Right cardiac atrium (tissue), 5 donors: ENCODE results near the gene SLC16A3. TPM values are rescaled to one million over a fixed set of nuclear protein-coding genes. Genes with fewer than 3 reads are reported as not detected.
A peak's percentile ranks its signal among the peaks of the same experiment; 100 is the strongest.

Experiments used
- ATAC-seq, 2 donors: fragments of 200-7000 bp; cut with Tn5 transposase; one replicate each; pipeline versions ENCODE4 v1.8.0 to v1.9.1; 2020; ENCODE audit warnings: moderate library complexity in 2 of 2, mild to moderate bottlenecking in 1 of 2
- DNase-seq, 3 donors: peaks; one replicate each; pipeline ENCODE4 v3.0.0-alpha.2; 2020
- H3K27ac ChIP-seq: one replicate; pipeline ENCODE4 v1.5.1; 2013; ENCODE audit warnings: mild to moderate bottlenecking, low read length, control low read depth, moderate library complexity
- H3K27me3 ChIP-seq: one replicate; pipeline ENCODE4 v1.6.1; 2013; ENCODE audit not compliant: control insufficient read depth, insufficient read depth
- H3K4me1 ChIP-seq: one replicate; pipeline ENCODE4 v1.6.1; 2013; ENCODE audit warnings: low read length; ENCODE audit not compliant: control insufficient read depth, insufficient read depth
- H3K4me3 ChIP-seq: one replicate; pipeline ENCODE4 v1.5.1; 2013; ENCODE audit warnings: low read length, control low read depth
- H3K9me3 ChIP-seq: one replicate; pipeline ENCODE4 v1.6.1; 2013; ENCODE audit warnings: low read length; ENCODE audit not compliant: control insufficient read depth
- WGBS: extraction: QIAGEN DNeasy Blood & Tissue Kit; methylation state at CpG from one replicate; pipeline ENCODE4 v1.1.7; 2013; 5-methylcytosine and 5-hydroxymethylcytosine counted together
- intact Hi-C, 4 donors: fragments of 100-400 bp; cut with DNase I; formaldehyde crosslinking; loops; one replicate each; pipeline versions ENCODE4 v1.11.0 to v1.14.0; 2022 to 2023
- microRNA-seq, 2 donors: library from miRNA; unstranded; fragments of <30 nt; microRNA quantifications; one replicate each; pipeline ENCODE4 v1.2.0, GENCODE V29; 2020 to 2021
- polyA plus RNA-seq: library from polyadenylated mRNA; stranded (reverse); fragments of 200-250 nt; gene quantifications from one replicate; pipeline ENCODE4 v1.2.3, GENCODE V29; 2013
- total RNA-seq, 4 donors: library from RNA; stranded (reverse); fragmentation: NEBNext Ultra II Directional; extraction: Animal tissue kit (Norgen Biotek cat#: 25700); gene quantifications; one replicate each; pipeline ENCODE4 v1.2.1, GENCODE V29; 2021
- donor health status: healthy with polysubstance abuse.
- donor health status: DM: no; HTN: yes; CAD: no.
- donor health status: DM: no; HTN: no; CAD: no.
- donor health status: DM: no; HTN: yes; CAD: no; lungs with severe emphysema.
- donor health status: DM: yes; HTN: yes; CAD: no.

Gene SLC16A3
- total and polyA plus RNA-seq, 5 donors, result 13.6 to 23.7 (median 18.8) TPM

GRCh38 chr17:82283208-82283749 is 54.4 kb downstream of the SLC16A3 start:
- no peak overlapping the region for H3K4me3 ChIP-seq
- no peak overlapping the region for H3K27ac ChIP-seq
- WGBS, result 41% methylated on average over 13 of the region's 13 CpGs
- intact Hi-C loops, result no loop called here
- DNase-seq (peak in 1 of 3 donors; percentile 69), ATAC-seq (peak; percentile 7 to 17)
- peaks cover 2% of the 10 kb centered on the region for H3K4me1 ChIP-seq
- no peaks in the 10 kb centered on the region for H3K27me3 ChIP-seq
- H3K9me3 ChIP-seq, result no peaks in the 10 kb centered on the region

DNA sequence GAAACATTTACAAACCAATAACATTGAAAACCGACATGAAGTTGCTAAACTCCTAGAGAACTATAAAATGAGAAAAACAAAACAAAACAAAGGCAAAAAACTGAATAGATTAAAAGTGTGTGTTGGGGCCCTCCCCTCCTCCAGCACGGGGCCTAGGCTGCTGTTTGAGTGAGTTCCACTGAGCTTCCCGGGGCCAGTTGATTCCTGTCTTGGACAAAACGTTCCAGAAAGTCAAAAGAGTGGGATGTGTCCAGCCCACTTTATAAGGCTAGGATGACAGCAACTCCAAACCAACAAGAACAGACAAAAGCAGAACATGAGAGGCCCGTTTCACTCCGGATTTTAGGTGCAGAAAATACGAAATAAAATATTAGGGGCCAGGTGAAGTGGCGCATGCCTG is 56.3 kb downstream of the SLC16A3 start:
- Histone ChIP-seq H3K9me3 (no peaks in the 10 kb centered on the region), H3K4me1 (peaks cover 4% of the 10 kb centered on the region), H3K27ac (no peak overlapping the region), H3K4me3 (no peak overlapping the region), H3K27me3 (no peaks in the 10 kb centered on the region)
- no peak for DNase-seq
- ATAC-seq, result no peak
- intact Hi-C loops, result no loop called here
- 61% methylated on average over 8 of the region's 8 CpGs for WGBS

- intact Hi-C loops, result no loop called here
- Histone ChIP-seq H3K27me3 (no peaks in the 10 kb centered on the region), H3K9me3 (no peaks in the 10 kb centered on the region), H3K4me1 (peaks cover 4% of the 10 kb centered on the region), H3K27ac (peak overlapping the region; percentile 48), H3K4me3 (no peak overlapping the region)
- WGBS, result 70% methylated on average over 9 of the region's 9 CpGs
- DNase-seq (peak in 1 of 3 donors; percentile 13), ATAC-seq (no peak)
Observed at GRCh38 chr17:82287013-82287867, 58.4 kb downstream of the SLC16A3 start.

DNA sequence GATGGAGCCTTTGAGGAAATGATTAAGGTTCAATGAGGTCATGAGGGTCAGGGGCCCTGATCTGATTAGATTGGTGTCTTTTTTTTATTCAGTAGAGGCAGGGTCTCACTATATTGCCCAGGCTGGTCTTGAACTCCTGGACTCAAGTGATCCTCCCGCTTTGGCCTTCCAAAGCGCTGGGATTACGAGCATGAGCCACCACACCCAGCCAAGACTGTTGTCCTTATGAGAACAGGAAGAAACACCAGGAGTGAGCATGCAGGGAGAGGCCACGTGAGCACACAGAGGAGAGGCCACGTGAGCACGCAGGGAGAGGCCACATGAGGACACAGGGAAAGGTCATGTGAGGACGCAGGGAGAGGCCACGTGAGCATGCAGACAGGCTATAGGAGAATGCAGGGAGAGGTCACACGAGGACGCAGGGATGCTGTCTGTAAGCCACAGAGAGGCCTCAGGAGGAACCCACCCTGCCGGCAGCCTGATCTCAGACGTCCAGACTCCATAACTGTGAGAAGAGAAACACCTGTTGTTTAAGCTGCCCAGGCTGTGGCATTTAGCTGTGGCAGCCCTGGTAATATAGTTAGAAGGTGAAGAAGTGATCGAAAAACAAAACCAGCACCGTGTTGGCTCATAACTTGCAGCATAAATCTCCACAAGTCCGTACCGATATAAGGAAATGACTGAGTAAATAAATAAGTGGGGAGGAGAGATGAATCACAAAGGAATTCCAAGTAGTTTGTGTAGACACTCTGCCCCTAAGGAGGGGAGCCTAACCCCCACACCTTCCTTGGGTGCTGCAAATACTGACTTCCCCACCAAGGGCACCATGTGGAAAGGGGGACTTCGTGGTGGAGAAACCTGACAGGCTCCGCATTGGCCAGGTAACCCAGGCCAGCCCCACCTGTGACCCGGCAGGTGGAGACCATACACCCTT is 59.3 kb downstream of the SLC16A3 start:
- H3K9me3 ChIP-seq, result no peaks in the 10 kb centered on the region
- H3K4me3 ChIP-seq, result no peak overlapping the region
- 56% methylated on average over 19 of the region's 19 CpGs for WGBS
- no peaks in the 10 kb centered on the region for H3K27me3 ChIP-seq
- peak overlapping the region; percentile 57 for H3K27ac ChIP-seq
- ATAC-seq, result peak in 1 of 2 donors; percentile 10
- DNase-seq, result peak; percentile 63 to 86 (median 85)
- H3K4me1 ChIP-seq, result peaks cover 4% of the 10 kb centered on the region
- intact Hi-C loops, result no loop called here

Small RNA genes within 50 kb of the gene (microRNA-seq; reads per million reads assigned to microRNA genes)
- gene MIR6787, result 0 reads per million in 2 donors

Other genes starting within 250 kb of the SLC16A3 start
- gene CENPX, start 206.2 kb upstream of the SLC16A3 start, total RNA-seq, result 10 to 100 TPM; 20.1 to 28.6 (median 26.0) TPM
- 31.2 TPM for gene CENPX, start 206.2 kb upstream of the SLC16A3 start, polyA plus RNA-seq
- 1 to 10 TPM; 3.2 to 6.7 (median 6.0) TPM for gene LRRC45, start 205.7 kb upstream of the SLC16A3 start, total RNA-seq
- 4.9 TPM for gene LRRC45, start 205.7 kb upstream of the SLC16A3 start, polyA plus RNA-seq
- gene RAC3, start 197.4 kb upstream of the SLC16A3 start, total RNA-seq, result 1 to 10 TPM; 1.0 to 2.0 (median 1.5) TPM
- 2.4 TPM for gene RAC3, start 197.4 kb upstream of the SLC16A3 start, polyA plus RNA-seq
- 100 to 1,000 TPM; 127 to 181 (median 168) TPM for gene DCXR, start 191.3 kb upstream of the SLC16A3 start, total RNA-seq
- gene DCXR, start 191.3 kb upstream of the SLC16A3 start, polyA plus RNA-seq, result 196 TPM
- gene RFNG, start 177.2 kb upstream of the SLC16A3 start, total RNA-seq, result 10 to 100 TPM; 19.0 to 25.1 (median 20.2) TPM
- 25.4 TPM for gene RFNG, start 177.2 kb upstream of the SLC16A3 start, polyA plus RNA-seq
- gene GPS1, start 177.1 kb upstream of the SLC16A3 start, total RNA-seq, result 10 to 100 TPM; 87.1 to 93.7 (median 90.6) TPM
- 75.1 TPM for gene GPS1, start 177.1 kb upstream of the SLC16A3 start, polyA plus RNA-seq
- gene DUS1L, start 163.2 kb upstream of the SLC16A3 start, total RNA-seq, result 10 to 100 TPM; 51.3 to 63.1 (median 58.4) TPM
- 82.1 TPM for gene DUS1L, start 163.2 kb upstream of the SLC16A3 start, polyA plus RNA-seq
- gene FASN, start 130.8 kb upstream of the SLC16A3 start, total RNA-seq, result 10 to 100 TPM; 14.3 to 71.8 (median 23.4) TPM
- gene FASN, start 130.8 kb upstream of the SLC16A3 start, polyA plus RNA-seq, result 86.3 TPM
- 10 to 100 TPM; 14.8 to 17.3 (median 16.5) TPM for gene CCDC57, start 16.2 kb upstream of the SLC16A3 start, total RNA-seq
- 12.1 TPM for gene CCDC57, start 16.2 kb upstream of the SLC16A3 start, polyA plus RNA-seq
- gene CSNK1D, start 44.7 kb downstream of the SLC16A3 start, total RNA-seq, result 10 to 100 TPM; 68.8 to 81.7 (median 77.4) TPM
- gene CSNK1D, start 44.7 kb downstream of the SLC16A3 start, polyA plus RNA-seq, result 61.7 TPM
- 1 to 10 TPM in 2 of 4 donors, under 1 TPM in 2; 0.31 to 1.4 (median 0.80) TPM for gene CD7, start 88.6 kb downstream of the SLC16A3 start, total RNA-seq
- gene CD7, start 88.6 kb downstream of the SLC16A3 start, polyA plus RNA-seq, result 0.45 TPM
- gene SECTM1, start 104.7 kb downstream of the SLC16A3 start, total RNA-seq, result 1 to 10 TPM; 2.8 to 5.7 (median 3.3) TPM
- gene SECTM1, start 104.7 kb downstream of the SLC16A3 start, polyA plus RNA-seq, result 2.5 TPM
- gene TEX19, start 130.2 kb downstream of the SLC16A3 start, total RNA-seq, result not detected
- gene TEX19, start 130.2 kb downstream of the SLC16A3 start, polyA plus RNA-seq, result not detected
- gene UTS2R, start 142.7 kb downstream of the SLC16A3 start, total RNA-seq, result 1 to 10 TPM; 2.3 to 7.5 (median 4.6) TPM
- gene UTS2R, start 142.7 kb downstream of the SLC16A3 start, polyA plus RNA-seq, result 1.0 TPM
- gene HEXD, start 189.3 kb downstream of the SLC16A3 start, total RNA-seq, result 10 to 100 TPM; 13.6 to 24.4 (median 18.7) TPM
- 22.5 TPM for gene HEXD, start 189.3 kb downstream of the SLC16A3 start, polyA plus RNA-seq
- gene OGFOD3, start 189.5 kb downstream of the SLC16A3 start, total RNA-seq, result 10 to 100 TPM; 27.9 to 34.0 (median 30.5) TPM
- 28.9 TPM for gene OGFOD3, start 189.5 kb downstream of the SLC16A3 start, polyA plus RNA-seq
- 10 to 100 TPM; 31.0 to 34.7 (median 33.5) TPM for gene CYBC1, start 221.7 kb downstream of the SLC16A3 start, total RNA-seq
- gene CYBC1, start 221.7 kb downstream of the SLC16A3 start, polyA plus RNA-seq, result 20.8 TPM
- gene NARF, start 229.7 kb downstream of the SLC16A3 start, total RNA-seq, result 10 to 100 TPM; 67.4 to 99.6 (median 77.1) TPM
- gene NARF, start 229.7 kb downstream of the SLC16A3 start, polyA plus RNA-seq, result 79.1 TPM